Prostate gland (tissue), 2 donors: Measurements from ENCODE around the gene UFD1. TPM values are rescaled to one million over a fixed set of nuclear protein-coding genes. Genes with fewer than 3 reads are reported as not detected.

ENCODE experiments used
- DNase-seq: peaks from one replicate; pipeline ENCODE4 v3.0.0-alpha.2; 2019; ENCODE audit warnings: low spot score
- H3K27ac ChIP-seq, 2 donors: fragments of 200-600 bp; sonication (generic); 2 replicates each; pipeline ENCODE4 v1.5.1; 2017 to 2019
- H3K27me3 ChIP-seq: fragments of 200-600 bp; sonication (generic); replicated peaks from 2 replicates; pipeline ENCODE4 v1.5.1; 2019; ENCODE audit not compliant: insufficient read depth
- H3K36me3 ChIP-seq, 2 donors: fragments of 200-600 bp; sonication (generic); 1 replicate in 1 of 2; 2 replicates in 1 of 2; pipeline versions ENCODE4 v1.5.1 to v1.8.1; 2017 to 2019
- H3K4me1 ChIP-seq: fragments of 200-600 bp; sonication (generic); replicated peaks from 2 replicates; pipeline ENCODE4 v1.5.1; 2019
- H3K4me3 ChIP-seq, 2 donors: fragments of 200-600 bp; sonication (generic); 2 replicates each; pipeline ENCODE4 v1.5.1; 2017 to 2019
- H3K9me3 ChIP-seq: fragments of 200-600 bp; sonication (generic); 2 replicates; pipeline ENCODE4 v1.5.1; 2017
- CTCF ChIP-seq, 4 experiments: fragments of 200-600 bp in 2 of 4; fragments of 450-650 bp in 2 of 4; sonication (generic) in 2 of 4; IDR thresholded peaks; 1 replicate in 3 of 4; 2 replicates in 1 of 4; pipeline ENCODE4 v1.5.1; 2016 to 2019; ENCODE audit warnings: antibody characterized with exemption in 4 of 4, mild to moderate bottlenecking in 2 of 4, moderate library complexity in 2 of 4
- POLR2A ChIP-seq: fragments of 450-650 bp; IDR thresholded peaks from one replicate; pipeline ENCODE4 v1.6.1; 2016; ENCODE audit warnings: antibody characterized with exemption, mild to moderate bottlenecking
- POLR2AphosphoS5 ChIP-seq: sonication (generic); formaldehyde crosslinking; IDR thresholded peaks from one replicate; pipeline ENCODE4 v1.6.1; 2017; ENCODE audit warnings: antibody characterized with exemption
- WGBS: methylation state at CpG from one replicate; pipeline ENCODE4 v1.1.5; 2018; 5-methylcytosine and 5-hydroxymethylcytosine counted together
- intact Hi-C: fragments of 100-400 bp; cut with DNase I; formaldehyde crosslinking; loops from one replicate; pipeline ENCODE4 v1.14.2; 2022
- total RNA-seq, 2 donors: library from RNA; depleted of rRNA; stranded (reverse); fragments of >200 nt; gene quantifications; one replicate each; pipeline ENCODE4 v1.1.0, GENCODE V29; 2016

Gene UFD1
- total RNA-seq, 2 donors from 2014 or later, result 29.9 to 38.2 TPM

- H3K4me1 ChIP-seq, result peaks cover 5% of the 10 kb centered on the region
- TF ChIP-seq POLR2AphosphoS5, result no peak
- TF ChIP-seq CTCF (IDR thresholded peaks at IDR 0.05), result no peak
- TF ChIP-seq POLR2A, result no peak
- H3K4me3 ChIP-seq, result no peak overlapping the region
- no peak for DNase-seq
- no peak overlapping the region for H3K27ac ChIP-seq
- intact Hi-C loops, result no loop called here
- 58% methylated on average over 10 of the region's 10 CpGs for WGBS
- no peaks in the 10 kb centered on the region for H3K9me3 ChIP-seq
- no peaks in the 10 kb centered on the region for H3K27me3 ChIP-seq
- no peaks in the 10 kb centered on the region for H3K36me3 ChIP-seq
Measured at GRCh38 chr22:19480789-19481188, 1.8 kb upstream of the UFD1 start.

DNA sequence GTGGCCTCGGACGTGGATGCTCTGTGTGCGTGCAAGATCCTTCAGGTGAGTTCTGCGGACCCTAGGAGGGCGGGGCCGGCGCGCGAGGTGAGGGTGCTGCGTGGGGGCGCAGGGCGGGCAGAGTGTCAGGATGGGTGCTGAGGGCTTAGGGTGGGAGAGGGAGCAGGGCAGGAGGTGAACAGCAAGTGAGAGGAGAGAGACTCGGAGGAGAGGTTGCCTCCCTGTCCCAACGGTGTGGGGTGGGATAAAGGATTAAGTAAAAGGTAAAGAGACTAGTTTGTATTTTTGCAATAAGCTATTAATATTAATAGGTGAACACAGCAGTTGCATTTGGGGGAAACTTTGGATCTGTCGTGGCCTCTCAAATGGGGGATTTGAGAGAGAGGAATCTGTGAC lies 1.2 kb upstream of the UFD1 start:
- Histone ChIP-seq H3K36me3 (no peaks in the 10 kb centered on the region), H3K4me3 (peak overlapping the region; percentile 2 to 71), H3K4me1 (peaks cover 5% of the 10 kb centered on the region), H3K27me3 (no peaks in the 10 kb centered on the region), H3K9me3 (no peaks in the 10 kb centered on the region), H3K27ac (no peak overlapping the region)
- under 1% methylated on average over 15 of the region's 15 CpGs for WGBS
- no peak for DNase-seq
- intact Hi-C loops, result no loop called here
- TF ChIP-seq CTCF (IDR thresholded peaks at IDR 0.05) (no peak), POLR2A (no peak), POLR2AphosphoS5 (no peak)

DNA sequence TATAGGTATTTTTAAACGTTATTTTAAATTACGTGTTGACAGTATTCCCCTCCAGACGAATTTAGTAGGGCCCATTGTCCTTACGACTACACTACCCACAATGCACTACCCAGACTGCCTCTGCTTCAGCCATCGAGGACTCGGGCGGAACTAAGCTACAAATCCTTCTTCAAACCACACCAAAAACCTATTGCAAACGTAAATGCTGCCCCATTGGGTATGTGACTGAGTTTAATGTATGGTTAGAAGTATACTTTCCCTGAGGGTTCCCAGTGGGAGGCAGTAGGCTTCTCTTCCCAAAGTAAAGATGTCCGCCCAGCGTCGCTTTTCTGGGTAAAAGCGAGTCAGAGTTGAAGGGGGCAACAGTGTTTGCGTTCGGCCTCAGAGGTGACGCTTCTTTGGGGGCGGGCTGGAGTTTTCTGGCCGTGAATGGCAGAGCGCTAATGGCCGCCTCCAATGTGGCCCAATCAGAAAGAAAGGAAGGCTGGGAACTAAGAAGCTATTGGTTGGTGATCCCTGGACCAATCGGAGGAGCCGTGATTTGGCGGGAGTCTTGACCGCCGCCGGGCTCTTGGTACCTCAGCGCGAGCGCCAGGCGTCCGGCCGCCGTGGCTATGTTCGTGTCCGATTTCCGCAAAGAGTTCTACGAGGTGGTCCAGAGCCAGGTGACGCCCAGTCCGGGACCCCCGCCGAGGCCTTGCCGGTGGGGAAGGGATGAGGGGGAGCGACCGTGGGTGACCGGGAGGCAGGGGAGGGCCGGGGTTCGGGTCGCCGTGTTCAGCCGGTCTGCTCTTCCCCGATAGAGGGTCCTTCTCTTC lies 571 bp upstream of the UFD1 start, which contains the start of gene CDC45:
Gene CDC45 (plus strand): TSS at position 566 of the 818 bp plus-strand sequence. CDS start 49 bp downstream, at position 615.
- H3K4me3 ChIP-seq, result peak within 1 kb of the TSS; percentile 71 to 77
- H3K9me3 ChIP-seq, result no peaks in the 10 kb centered on the region
- TF ChIP-seq POLR2A, result peak; percentile 19
- TF ChIP-seq CTCF (IDR thresholded peaks at IDR 0.05), result no peak
- TF ChIP-seq POLR2AphosphoS5, result peak; percentile 81
- peaks cover 5% of the 10 kb centered on the region for H3K4me1 ChIP-seq
- DNase-seq, result peak; percentile 98
- H3K27me3 ChIP-seq, result no peaks in the 10 kb centered on the region
- under 1% methylated on average over 46 of the region's 50 CpGs for WGBS
- H3K36me3 ChIP-seq, result no peaks in the 10 kb centered on the region
- peak within 1 kb of the TSS; percentile 93 to 96 for H3K27ac ChIP-seq
- intact Hi-C loops, result loop anchor here (2.0 to 10.0 kb wide), 4 partner anchors 37 to 335 kb away; partner anchors contain the start of genes CLTCL1 and ESS2

DNA sequence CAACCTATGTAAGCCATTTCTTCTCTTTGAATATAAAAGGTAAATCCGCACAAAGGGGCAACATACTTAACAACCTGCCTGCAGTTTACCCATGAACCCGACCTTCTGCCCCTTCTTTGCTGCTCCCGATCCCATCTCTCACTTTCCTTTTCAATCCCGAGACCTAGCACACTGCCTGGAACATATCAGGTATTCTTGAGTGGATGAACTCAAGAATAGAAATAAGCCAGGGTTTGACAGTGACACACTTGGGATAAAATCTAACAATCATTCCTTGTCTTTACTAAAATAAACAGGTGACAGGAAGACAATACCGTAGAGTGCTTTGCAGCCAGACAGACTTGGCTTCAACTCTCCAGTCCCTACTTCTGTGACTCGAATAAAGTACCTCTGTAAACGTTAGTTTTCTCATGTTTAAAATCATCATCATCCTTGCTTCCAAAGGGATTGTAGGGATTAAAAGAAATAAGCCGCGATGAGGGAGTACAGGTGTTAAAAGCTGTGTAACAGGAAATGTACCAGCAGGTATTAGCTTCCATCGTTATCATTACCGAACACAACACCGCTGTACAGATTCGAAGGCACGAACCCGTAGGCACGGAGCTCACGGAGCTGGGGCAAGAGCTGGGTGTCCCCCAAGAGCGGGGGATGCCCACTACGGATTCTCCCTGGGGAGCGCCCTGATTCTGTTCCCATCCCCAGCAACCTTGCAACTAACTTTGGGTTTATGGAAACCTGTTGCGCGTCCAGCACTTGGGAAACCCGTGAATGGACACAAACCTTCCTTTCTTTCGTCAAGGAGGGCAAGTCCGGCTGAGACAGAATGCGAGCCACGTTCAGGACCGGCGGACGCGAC lies 720 bp downstream of the UFD1 start:
- no peak for DNase-seq
- peak overlapping the region; percentile 93 to 96 for H3K27ac ChIP-seq
- H3K4me3 ChIP-seq, result peak overlapping the region; percentile 71 to 77
- WGBS, result 1% methylated on average over 31 of the region's 31 CpGs
- intact Hi-C loops, result loop anchor here (2.0 to 10.0 kb wide), 4 partner anchors 36 to 333 kb away; partner anchors contain the start of genes CLTCL1 and ESS2
- H3K4me1 ChIP-seq, result peaks cover 5% of the 10 kb centered on the region
- no peaks in the 10 kb centered on the region for H3K36me3 ChIP-seq
- TF ChIP-seq CTCF (IDR thresholded peaks at IDR 0.05), result no peak
- peak; percentile 0 for TF ChIP-seq POLR2AphosphoS5
- no peak for TF ChIP-seq POLR2A
- no peaks in the 10 kb centered on the region for H3K27me3 ChIP-seq
- no peaks in the 10 kb centered on the region for H3K9me3 ChIP-seq
